K562 (cell line): ENCODE results near the gene ARHGEF40.

Experiments used
- NBN ChIP-seq: fragments of 450-650 bp; IDR thresholded peaks from 2 replicates; pipeline ENCODE4 v1.6.1; 2016; ENCODE audit warnings: low read depth, mild to moderate bottlenecking
- POLR2AphosphoS5 ChIP-seq: IDR thresholded peaks from 2 replicates; pipeline ENCODE4 v1.6.1; 2011; ENCODE audit warnings: mild to moderate bottlenecking, low read depth, low read length, moderate library complexity; ENCODE audit not compliant: control insufficient read depth, insufficient read depth

GRCh38 chr14:21036751-21037150, 33.4 kb upstream of the ARHGEF40 start:
- TF ChIP-seq POLR2AphosphoS5 (no peak), NBN (no peak)
